IMR-90 (cell line): ENCODE measurements around the gene SPPL3. TPM values are rescaled to one million over a fixed set of nuclear protein-coding genes. Genes with fewer than 3 reads are reported as not detected.

Experiments used
- ATAC-seq: fragments of 200-7000 bp; cut with Tn5 transposase; 2 replicates; pipeline ENCODE4 v1.9.1; 2020; ENCODE audit warnings: low read depth, mild to moderate bottlenecking, moderate library complexity
- BruUV-seq: library from RNA; stranded (reverse); fragments of 400-500 nt; replicated peaks from 2 replicates; lab custom pipeline; 2021; lab: Mats Ljungman, UMichigan
- CTCF ChIA-PET: fragments of 300-600 bp; formaldehyde crosslinking; extraction: SDS; loops from one replicate; lab custom pipeline; 2021; ENCODE audit warnings: antibody characterized with exemption; lab: Yijun Ruan, JAX
- POLR2A ChIA-PET: fragments of 300-600 bp; sonication (Branson Sonifier 250); formaldehyde crosslinking; loops from one replicate; lab custom pipeline; 2022; ENCODE audit warnings: antibody characterized with exemption; ENCODE audit not compliant: unreplicated experiment; lab: Charles Lee
- DNase-seq: peaks from one replicate; pipeline ENCODE4 v3.0.0; 2013
- H2AFZ ChIP-seq: replicated peaks from 2 replicates; pipeline ENCODE3; 2013; ENCODE audit warnings: low read length, mild to moderate bottlenecking; ENCODE audit not compliant: poor library complexity
- H2AK5ac ChIP-seq: 2 replicates; pipeline ENCODE4 v1.6.1; 2013; ENCODE audit warnings: low read depth, low read length, inconsistent platforms
- H2AK9ac ChIP-seq: replicated peaks from 2 replicates; pipeline ENCODE3; 2013; ENCODE audit warnings: mild to moderate bottlenecking, low read depth, low read length, moderate library complexity; ENCODE audit not compliant: poor library complexity
- H2BK120ac ChIP-seq: 2 replicates; pipeline ENCODE4 v1.6.1; 2013; ENCODE audit warnings: low read depth, low read length, inconsistent platforms
- H2BK15ac ChIP-seq: 3 replicates; pipeline ENCODE4 v1.6.1; 2013; ENCODE audit warnings: low read depth, low read length, inconsistent platforms
- H2BK20ac ChIP-seq: 2 replicates; pipeline ENCODE4 v1.6.1; 2013; ENCODE audit warnings: low read depth, mild to moderate bottlenecking, inconsistent platforms, low read length, moderate library complexity
- H2BK5ac ChIP-seq: 2 replicates; pipeline ENCODE4 v1.6.1; 2013; ENCODE audit warnings: mild to moderate bottlenecking, low read depth, low read length, inconsistent platforms; ENCODE audit not compliant: poor library complexity, severe bottlenecking
- H3K14ac ChIP-seq: replicated peaks from 2 replicates; pipeline ENCODE4 v1.6.1; 2013; ENCODE audit warnings: low read depth, low read length, inconsistent platforms
- H3K18ac ChIP-seq: 2 replicates; pipeline ENCODE4 v1.6.1; 2013; ENCODE audit warnings: low read depth, low read length, control low read depth
- H3K23ac ChIP-seq: 2 replicates; pipeline ENCODE4 v1.6.1; 2013; ENCODE audit warnings: low read depth, low read length, inconsistent platforms
- H3K27ac ChIP-seq: 2 replicates; pipeline ENCODE4 v1.5.1; 2013; ENCODE audit warnings: mild to moderate bottlenecking, control low read depth, low read length; ENCODE audit not compliant: insufficient read depth
- H3K27me3 ChIP-seq: 2 replicates; pipeline ENCODE4 v1.6.1; 2013; ENCODE audit warnings: low read length; ENCODE audit not compliant: control insufficient read depth, insufficient read depth
- H3K36me3 ChIP-seq: 2 replicates; pipeline ENCODE4 v1.6.1; 2013; ENCODE audit warnings: low read length, mixed read lengths; ENCODE audit not compliant: control insufficient read depth, insufficient read depth
- H3K4ac ChIP-seq: 2 replicates; pipeline ENCODE4 v1.6.1; 2013; ENCODE audit warnings: low read depth, low read length, inconsistent platforms
- H3K4me1 ChIP-seq: 2 replicates; pipeline ENCODE4 v1.6.1; 2013; ENCODE audit warnings: low read length, mixed read lengths; ENCODE audit not compliant: control insufficient read depth, insufficient read depth
- H3K4me2 ChIP-seq: 2 replicates; pipeline ENCODE4 v1.6.1; 2013; ENCODE audit warnings: low read depth, mild to moderate bottlenecking, control low read depth, low read length, moderate library complexity
- H3K4me3 ChIP-seq: 2 replicates; pipeline ENCODE4 v1.5.1; 2013; ENCODE audit warnings: low read depth, mild to moderate bottlenecking, control low read depth, low read length, moderate library complexity; ENCODE audit not compliant: insufficient read depth
- H3K56ac ChIP-seq: 2 replicates; pipeline ENCODE4 v1.6.1; 2013; ENCODE audit warnings: low read length, inconsistent platforms; ENCODE audit not compliant: insufficient read depth; ENCODE audit errors: extremely low read depth
- H3K79me1 ChIP-seq, 2 experiments: 2 replicates each; pipeline ENCODE4 v1.6.1; 2013; ENCODE audit warnings: low read length in 2 of 2, inconsistent platforms in 1 of 2, low read depth in 1 of 2
- H3K9ac ChIP-seq: 2 replicates; pipeline ENCODE4 v1.6.1; 2013; ENCODE audit warnings: low read depth, low read length, control low read depth
- H3K9me1 ChIP-seq: 2 replicates; pipeline ENCODE4 v1.6.1; 2013; ENCODE audit warnings: low read length, inconsistent platforms; ENCODE audit not compliant: insufficient read depth
- H3K9me3 ChIP-seq: 2 replicates; pipeline ENCODE4 v1.6.1; 2013; ENCODE audit warnings: low read length; ENCODE audit not compliant: control insufficient read depth, insufficient read depth
- H4K20me1 ChIP-seq: 2 replicates; pipeline ENCODE4 v1.6.1; 2013; ENCODE audit warnings: low read length, inconsistent platforms; ENCODE audit not compliant: insufficient read depth
- H4K5ac ChIP-seq: 2 replicates; pipeline ENCODE4 v1.6.1; 2013; ENCODE audit warnings: mild to moderate bottlenecking, low read depth, low read length, control low read depth
- H4K8ac ChIP-seq, 2 experiments: 2 replicates each; pipeline ENCODE4 v1.6.1; 2013; ENCODE audit warnings: low read depth in 2 of 2, low read length in 2 of 2, control low read depth in 1 of 2, inconsistent platforms in 1 of 2
- H4K91ac ChIP-seq: 2 replicates; pipeline ENCODE4 v1.6.1; 2013; ENCODE audit warnings: low read depth, low read length, inconsistent platforms; ENCODE audit not compliant: insufficient read depth
- BHLHE40 ChIP-seq: fragments of 150-350 bp; IDR thresholded peaks from 2 replicates; pipeline ENCODE4 v1.6.1; 2016; ENCODE audit warnings: mild to moderate bottlenecking, low read depth, low read length
- CEBPB ChIP-seq: IDR thresholded peaks from 2 replicates; pipeline ENCODE4 v1.6.1; 2012; ENCODE audit warnings: low read depth, low read length, improper control_type of control experiment
- CHD1 ChIP-seq: IDR thresholded peaks from 2 replicates; pipeline ENCODE4 v1.6.1; 2012; ENCODE audit warnings: low read depth, low read length, improper control_type of control experiment
- FOS ChIP-seq: fragments of 150-350 bp; IDR thresholded peaks from 2 replicates; pipeline ENCODE4 v1.6.1; 2016; ENCODE audit warnings: low read depth, low read length
- MAFK ChIP-seq: IDR thresholded peaks from 2 replicates; pipeline ENCODE4 v1.6.1; 2012; ENCODE audit warnings: low read depth, low read length, improper control_type of control experiment
- MAZ ChIP-seq: IDR thresholded peaks from 2 replicates; pipeline ENCODE4 v1.6.1; 2012; ENCODE audit warnings: low read depth, mild to moderate bottlenecking, low read length, improper control_type of control experiment, moderate library complexity, borderline replicate concordance
- MXI1 ChIP-seq: IDR thresholded peaks from 2 replicates; pipeline ENCODE4 v1.6.1; 2012; ENCODE audit warnings: low read depth, mild to moderate bottlenecking, low read length, moderate library complexity, borderline replicate concordance
- NFE2L2 ChIP-seq: fragments of 150-350 bp; IDR thresholded peaks from 2 replicates; pipeline ENCODE4 v1.6.1; 2016; ENCODE audit warnings: low read depth, mild to moderate bottlenecking, low read length
- POLR2A ChIP-seq: IDR thresholded peaks from 2 replicates; pipeline ENCODE4 v1.6.1; 2012; ENCODE audit warnings: mild to moderate bottlenecking, low read depth, low read length
- RAD21 ChIP-seq: IDR thresholded peaks from 2 replicates; pipeline ENCODE4 v1.6.1; 2012; ENCODE audit warnings: low read length, improper control_type of control experiment
- RCOR1 ChIP-seq: IDR thresholded peaks from 2 replicates; pipeline ENCODE4 v1.6.1; 2012; ENCODE audit warnings: mild to moderate bottlenecking, low read length, improper control_type of control experiment; ENCODE audit not compliant: insufficient replicate concordance
- RFX5 ChIP-seq: IDR thresholded peaks from 2 replicates; pipeline ENCODE4 v1.8.0; 2012; ENCODE audit warnings: low read depth, mild to moderate bottlenecking, low read length, moderate library complexity
- SMC3 ChIP-seq: fragments of 150-350 bp; IDR thresholded peaks from 2 replicates; pipeline ENCODE4 v1.6.1; 2016; ENCODE audit warnings: low read depth, mild to moderate bottlenecking, antibody characterized with exemption, low read length, moderate library complexity
- WGBS, 2 experiments: methylation state at CpG; one replicate each; pipeline versions ENCODE4 v1.1.5 to v1.1.7; 2013; ENCODE audit warnings: missing lambda C conversion rate in 2 of 2; ENCODE audit not compliant: insufficient read length in 1 of 2; ENCODE audit errors: extremely low coverage in 2 of 2; 5-methylcytosine and 5-hydroxymethylcytosine counted together
- dilution Hi-C: fragments of 300-500 bp; cut with HindIII; formaldehyde crosslinking; loops from one replicate; pipeline ENCODE4 v1.14.3; 2018; ENCODE audit warnings: low sequenced_read_pairs; ENCODE audit not compliant: unreplicated experiment
- in situ Hi-C: fragments of 300-500 bp; cut with MboI; formaldehyde crosslinking; loops from 3 replicates; pipeline ENCODE4 v1.14.3; 2019; ENCODE audit warnings: low sequenced_read_pairs, inconsistent platforms, mixed read lengths
- intact Hi-C: fragments of 100-400 bp; cut with micrococcal nuclease; formaldehyde crosslinking; loops from 2 replicates; pipeline ENCODE4 v1.10.0; 2022
- polyA plus RNA-seq, 3 experiments: library from polyadenylated mRNA; depleted of rRNA; stranded (reverse); fragments of >200 nt; gene quantifications; 2 replicates each; pipeline ENCODE4 v1.2.3, GENCODE V29; 2012; ENCODE audit warnings: low replicate concordance in 1 of 3
- total RNA-seq: library from RNA; depleted of rRNA; stranded (reverse); fragments of >200 nt; gene quantifications from 2 replicates; pipeline ENCODE4 v1.2.3, GENCODE V29; 2012
- TF ChIP-seq, protein P1 (sequence below): fragments of 150-350 bp; IDR thresholded peaks from 2 replicates; pipeline ENCODE4 v1.6.1; 2017; ENCODE audit warnings: mild to moderate bottlenecking, antibody characterized with exemption, low read length, low read depth
- TF ChIP-seq, protein P2 (sequence below): conservative IDR thresholded peaks from 2 replicates; pipeline ENCODE4 v1.5.1; 2012; ENCODE audit warnings: mild to moderate bottlenecking, low read depth, low read length, improper control_type of control experiment
- TF ChIP-seq, protein P3 (sequence below): fragments of 150-350 bp; IDR thresholded peaks from 2 replicates; pipeline ENCODE4 v1.6.1; 2016; ENCODE audit warnings: low read depth, mild to moderate bottlenecking, low read length, moderate library complexity, borderline replicate concordance

SPPL3 gene
- total and polyA plus RNA-seq, 2 of the 4 experiments (the other 2 are of a cell fraction): 1.6 to 18.0 TPM

DNA sequence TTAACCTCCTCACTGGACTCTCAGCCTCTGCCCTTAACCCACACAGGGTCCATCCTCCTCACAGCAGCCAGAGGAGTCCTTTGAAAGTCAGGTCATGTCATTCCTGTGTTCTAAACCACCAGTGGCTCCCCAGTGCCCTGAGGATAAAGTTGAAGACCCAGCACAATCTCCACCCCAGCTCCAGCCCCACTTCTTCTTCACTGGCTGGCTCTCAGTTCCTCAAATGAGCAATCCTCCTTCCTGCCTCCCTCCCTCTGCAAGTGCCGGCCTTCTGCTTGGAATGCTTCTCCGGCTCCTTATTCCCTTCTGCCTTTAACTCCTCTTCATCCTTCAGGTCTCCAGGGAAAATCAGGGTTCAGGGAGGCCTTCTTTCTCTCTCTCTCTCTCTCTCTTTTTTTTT lies 32.0 kb upstream of the SPPL3 start:
- in situ Hi-C loops (no loop called here), intact Hi-C loops (no loop called here), dilution Hi-C loops (no loop called here)
- DNase-seq: no peak
- Histone ChIP-seq H3K4ac (no peak overlapping the region), H3K36me3 (no peaks in the 10 kb centered on the region), H3K9me3 (no peaks in the 10 kb centered on the region), H2BK5ac (no peak overlapping the region), H3K79me1 (no peaks in the 10 kb centered on the region), H3K9me1 (no peaks in the 10 kb centered on the region; the same call in 1 of the 2 replicates), H3K56ac (no peak overlapping the region), H2AK9ac (no peak overlapping the region), H3K9ac (no peak overlapping the region), H2BK120ac (no peak overlapping the region), H3K14ac (no peak overlapping the region), H3K27me3 (peaks cover 3% of the 10 kb centered on the region; the same call in 1 of the 2 replicates), H4K20me1 (no peaks in the 10 kb centered on the region), H3K4me2 (no peak overlapping the region), H4K5ac (no peak overlapping the region), H3K18ac (no peak overlapping the region), H3K23ac (no peak overlapping the region), H4K8ac (no peak overlapping the region), H2AK5ac (no peak overlapping the region), H2BK20ac (no peak overlapping the region), H3K27ac (no peak overlapping the region), H4K91ac (no peak overlapping the region), H3K4me1 (no peaks in the 10 kb centered on the region), H2AFZ (no peak overlapping the region), H3K4me3 (no peak overlapping the region), H2BK15ac (no peak overlapping the region)
- no TSS peak for BruUV-seq
- TF ChIP-seq SMC3: no peak
- no peak for TF ChIP-seq MAFK
- TF ChIP-seq CEBPB: no peak
- TF ChIP-seq, protein P1, sequence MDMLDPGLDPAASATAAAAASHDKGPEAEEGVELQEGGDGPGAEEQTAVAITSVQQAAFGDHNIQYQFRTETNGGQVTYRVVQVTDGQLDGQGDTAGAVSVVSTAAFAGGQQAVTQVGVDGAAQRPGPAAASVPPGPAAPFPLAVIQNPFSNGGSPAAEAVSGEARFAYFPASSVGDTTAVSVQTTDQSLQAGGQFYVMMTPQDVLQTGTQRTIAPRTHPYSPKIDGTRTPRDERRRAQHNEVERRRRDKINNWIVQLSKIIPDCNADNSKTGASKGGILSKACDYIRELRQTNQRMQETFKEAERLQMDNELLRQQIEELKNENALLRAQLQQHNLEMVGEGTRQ: no peak
- no peak for TF ChIP-seq MXI1
- no peak for TF ChIP-seq POLR2A
- no peak for TF ChIP-seq NFE2L2
- TF ChIP-seq FOS: no peak
- no peak for TF ChIP-seq MAZ
- TF ChIP-seq RFX5: no peak
- TF ChIP-seq CHD1: no peak
- no peak for TF ChIP-seq BHLHE40
- TF ChIP-seq, protein P2, sequence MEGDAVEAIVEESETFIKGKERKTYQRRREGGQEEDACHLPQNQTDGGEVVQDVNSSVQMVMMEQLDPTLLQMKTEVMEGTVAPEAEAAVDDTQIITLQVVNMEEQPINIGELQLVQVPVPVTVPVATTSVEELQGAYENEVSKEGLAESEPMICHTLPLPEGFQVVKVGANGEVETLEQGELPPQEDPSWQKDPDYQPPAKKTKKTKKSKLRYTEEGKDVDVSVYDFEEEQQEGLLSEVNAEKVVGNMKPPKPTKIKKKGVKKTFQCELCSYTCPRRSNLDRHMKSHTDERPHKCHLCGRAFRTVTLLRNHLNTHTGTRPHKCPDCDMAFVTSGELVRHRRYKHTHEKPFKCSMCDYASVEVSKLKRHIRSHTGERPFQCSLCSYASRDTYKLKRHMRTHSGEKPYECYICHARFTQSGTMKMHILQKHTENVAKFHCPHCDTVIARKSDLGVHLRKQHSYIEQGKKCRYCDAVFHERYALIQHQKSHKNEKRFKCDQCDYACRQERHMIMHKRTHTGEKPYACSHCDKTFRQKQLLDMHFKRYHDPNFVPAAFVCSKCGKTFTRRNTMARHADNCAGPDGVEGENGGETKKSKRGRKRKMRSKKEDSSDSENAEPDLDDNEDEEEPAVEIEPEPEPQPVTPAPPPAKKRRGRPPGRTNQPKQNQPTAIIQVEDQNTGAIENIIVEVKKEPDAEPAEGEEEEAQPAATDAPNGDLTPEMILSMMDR: no peak
- TF ChIP-seq, protein P3, sequence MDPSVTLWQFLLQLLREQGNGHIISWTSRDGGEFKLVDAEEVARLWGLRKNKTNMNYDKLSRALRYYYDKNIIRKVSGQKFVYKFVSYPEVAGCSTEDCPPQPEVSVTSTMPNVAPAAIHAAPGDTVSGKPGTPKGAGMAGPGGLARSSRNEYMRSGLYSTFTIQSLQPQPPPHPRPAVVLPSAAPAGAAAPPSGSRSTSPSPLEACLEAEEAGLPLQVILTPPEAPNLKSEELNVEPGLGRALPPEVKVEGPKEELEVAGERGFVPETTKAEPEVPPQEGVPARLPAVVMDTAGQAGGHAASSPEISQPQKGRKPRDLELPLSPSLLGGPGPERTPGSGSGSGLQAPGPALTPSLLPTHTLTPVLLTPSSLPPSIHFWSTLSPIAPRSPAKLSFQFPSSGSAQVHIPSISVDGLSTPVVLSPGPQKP: no peak
- TF ChIP-seq RCOR1: no peak
- TF ChIP-seq RAD21: no peak
- ATAC-seq: no peak
- WGBS, 2 experiments: no CpG with 5 or more reads among the region's 2 CpGs
- CTCF ChIA-PET: interaction anchor here (0.6 kb wide), 1 partner anchor 97 kb away, joined by 3 read pairs; no protein-coding TSS in a partner anchor
- POLR2A ChIA-PET: no interaction called here
